Spinal cord (tissue), 10 donors: Measurements from ENCODE around the gene MGMT. TPM values are rescaled to one million over a fixed set of nuclear protein-coding genes. Genes with fewer than 3 reads are reported as not detected.

Source experiments
- DNase-seq, 6 donors: peaks; one replicate each; pipeline versions ENCODE4 v3.0.0 to v3.0.0-alpha.2; 2013 to 2015; ENCODE audit warnings: low spot score in 6 of 6, low read depth in 4 of 6
- H3K27ac ChIP-seq: one replicate; pipeline ENCODE4 v1.5.1; 2013; ENCODE audit warnings: low read depth, low read length, control low read depth
- H3K27me3 ChIP-seq: one replicate; pipeline ENCODE4 v1.6.1; 2013; ENCODE audit warnings: low read length; ENCODE audit not compliant: control insufficient read depth, insufficient read depth
- H3K36me3 ChIP-seq: one replicate; pipeline ENCODE4 v1.6.1; 2013; ENCODE audit warnings: low read length; ENCODE audit not compliant: control insufficient read depth, insufficient read depth
- H3K4me1 ChIP-seq: one replicate; pipeline ENCODE4 v1.6.1; 2013; ENCODE audit warnings: low read length; ENCODE audit not compliant: control insufficient read depth, insufficient read depth
- H3K4me3 ChIP-seq: one replicate; pipeline ENCODE4 v1.5.1; 2013; ENCODE audit warnings: low read depth, low read length, control low read depth
- H3K9me3 ChIP-seq: one replicate; pipeline ENCODE4 v1.6.1; 2013; ENCODE audit warnings: low read length; ENCODE audit not compliant: control insufficient read depth, insufficient read depth
- WGBS: methylation state at CpG from one replicate; pipeline ENCODE4 v1.1.5; 2013; ENCODE audit warnings: missing lambda C conversion rate; ENCODE audit not compliant: insufficient coverage; 5-methylcytosine and 5-hydroxymethylcytosine counted together
- polyA plus RNA-seq, 2 donors: library from polyadenylated mRNA; unstranded; fragments of 120-200 nt; gene quantifications; one replicate each; pipeline ENCODE4 v1.2.1, GENCODE V29; 2013; ENCODE audit not compliant: insufficient read length in 2 of 2
- total RNA-seq, 2 donors: library from RNA; depleted of rRNA in 1 of 2; stranded (reverse); fragments of 120-200 nt in 1 of 2; fragments of >200 nt in 1 of 2; gene quantifications; one replicate each; pipeline versions ENCODE4 v1.2.3 to v1.2.4, GENCODE V29; 2013 to 2014
- donor health status: healthy.

The MGMT gene
- total and polyA plus RNA-seq, 4 donors = 10.4 to 31.9 (median 13.7) TPM

DNA sequence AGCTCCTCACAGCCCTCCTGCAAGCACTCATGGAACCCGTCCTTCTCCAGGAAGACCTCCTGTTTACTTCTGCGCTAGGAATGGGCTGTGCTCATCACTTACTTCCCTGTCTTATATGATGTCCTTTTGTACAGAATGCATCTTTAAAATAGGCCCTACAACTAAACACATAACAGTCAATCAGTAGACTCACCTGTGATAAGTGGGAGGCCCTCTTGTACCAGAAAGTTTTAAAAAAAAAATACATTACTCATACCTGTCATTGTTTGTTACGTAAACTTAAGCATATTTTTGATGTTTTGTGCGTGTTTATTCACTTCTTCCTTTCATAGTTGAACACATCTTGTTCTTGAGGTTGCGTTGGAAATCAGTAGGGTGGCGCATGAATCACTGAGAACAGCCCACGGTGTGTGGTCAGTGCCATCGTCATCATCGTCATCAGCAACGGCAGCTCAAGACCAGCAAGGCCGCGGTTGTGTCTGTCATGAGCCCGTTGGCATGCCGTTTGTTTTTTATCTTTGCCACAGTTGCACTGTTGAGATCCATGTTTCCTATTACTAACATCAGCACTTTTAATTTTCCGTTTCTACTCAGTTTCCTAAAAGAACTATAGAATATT is 232.8 kb downstream of the MGMT start:
- no peak overlapping the region for H3K4me3 ChIP-seq
- H3K9me3 ChIP-seq = no peaks in the 10 kb centered on the region
- H3K4me1 ChIP-seq = peaks cover 7% of the 10 kb centered on the region
- no peak for DNase-seq
- H3K27me3 ChIP-seq = no peaks in the 10 kb centered on the region
- no peaks in the 10 kb centered on the region for H3K36me3 ChIP-seq
- WGBS = 98% methylated on average over 13 of the region's 15 CpGs
- H3K27ac ChIP-seq = no peak overlapping the region

DNA sequence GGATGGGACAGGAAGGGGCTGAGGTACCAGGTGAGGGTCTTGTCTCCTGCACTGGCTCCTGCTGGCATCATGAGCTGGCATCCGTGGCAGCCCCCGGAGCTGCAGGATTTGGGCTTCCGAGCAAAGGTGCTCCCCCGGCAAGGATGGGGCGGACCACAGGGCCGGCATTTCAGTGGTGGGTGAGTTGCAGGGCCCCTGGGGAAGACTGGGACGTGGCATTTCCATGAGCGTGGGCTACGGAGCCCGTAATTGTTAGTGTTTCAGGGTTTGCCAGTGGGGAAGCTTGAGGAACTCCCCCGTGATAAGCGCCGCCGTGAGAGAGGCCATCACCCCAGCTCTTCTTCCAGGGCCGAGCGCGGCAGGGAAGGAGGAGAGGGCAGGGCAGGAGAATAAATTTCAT is 235.6 kb downstream of the MGMT start:
- Histone ChIP-seq H3K9me3 (no peaks in the 10 kb centered on the region), H3K27ac (no peak overlapping the region), H3K4me3 (no peak overlapping the region), H3K36me3 (no peaks in the 10 kb centered on the region), H3K27me3 (no peaks in the 10 kb centered on the region), H3K4me1 (peaks cover 14% of the 10 kb centered on the region)
- DNase-seq = no peak
- WGBS = 78% methylated on average over 14 of the region's 17 CpGs

DNA sequence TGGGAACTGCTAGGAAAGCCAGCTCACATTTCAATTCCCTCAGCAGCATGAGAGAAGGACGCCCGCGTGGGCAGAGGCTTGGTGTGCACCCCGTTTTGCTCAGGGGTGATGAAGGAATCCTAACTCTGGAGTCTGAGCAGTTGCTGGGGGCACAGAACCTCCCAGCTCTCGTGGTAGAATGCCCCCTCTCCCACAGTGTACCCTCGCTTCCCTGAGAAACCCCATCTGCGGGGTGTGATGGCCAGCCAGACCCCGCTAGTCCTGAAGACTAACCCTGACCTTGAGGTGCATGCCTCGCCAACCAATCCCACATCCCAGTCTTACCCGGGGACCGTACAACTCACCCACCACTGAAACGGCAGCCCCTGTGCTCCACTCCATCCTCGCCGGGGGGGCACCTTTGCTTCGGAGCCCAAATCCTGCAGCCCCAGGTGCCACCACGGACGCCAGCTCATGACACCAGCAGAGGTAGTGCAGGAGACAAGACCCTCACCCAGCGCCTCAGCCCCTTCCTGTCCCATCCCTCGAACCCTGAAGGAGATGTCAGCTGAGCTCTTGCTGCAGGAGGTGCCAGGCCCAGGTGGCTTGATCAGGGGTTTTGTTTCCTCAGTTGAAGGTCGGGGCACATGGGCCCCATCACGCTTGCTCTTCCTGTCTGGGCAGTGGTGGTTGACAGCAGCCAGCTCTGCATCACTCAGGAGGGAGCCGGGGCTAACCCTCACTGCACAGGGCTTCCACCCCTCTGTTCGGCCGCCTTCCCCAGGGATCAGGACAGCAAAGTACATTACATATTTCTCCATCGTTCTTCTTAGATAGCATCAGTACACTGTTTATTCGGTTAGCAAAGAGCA is 236.5 kb downstream of the MGMT start:
- Histone ChIP-seq H3K36me3 (no peaks in the 10 kb centered on the region), H3K4me3 (no peak overlapping the region), H3K9me3 (no peaks in the 10 kb centered on the region), H3K4me1 (peaks cover 19% of the 10 kb centered on the region), H3K27ac (no peak overlapping the region), H3K27me3 (no peaks in the 10 kb centered on the region)
- DNase-seq = no peak
- 91% methylated on average over 21 of the region's 26 CpGs for WGBS

DNA sequence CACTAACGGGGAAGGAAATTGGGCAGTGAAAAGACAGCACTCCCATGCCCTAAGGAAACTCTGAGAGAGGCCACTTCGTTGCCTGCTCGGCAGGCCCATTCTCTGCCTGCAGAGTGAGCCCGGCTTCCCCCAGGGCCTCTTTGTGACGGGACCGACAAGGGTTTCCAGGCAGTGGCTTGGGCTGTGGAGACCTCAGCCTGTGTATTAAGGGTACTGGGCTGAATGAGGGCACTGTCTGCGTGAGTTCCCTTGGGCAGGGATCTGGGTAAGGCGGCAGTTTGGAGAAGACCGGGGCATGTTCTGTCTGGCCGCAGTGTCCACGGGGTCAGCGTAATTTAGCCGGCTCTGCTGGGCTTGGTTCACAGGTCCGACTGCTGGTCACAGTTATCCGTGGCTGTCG is 237.2 kb downstream of the MGMT start:
- no peak overlapping the region for H3K27ac ChIP-seq
- peaks cover 2% of the 10 kb centered on the region for H3K36me3 ChIP-seq
- peaks cover 19% of the 10 kb centered on the region for H3K4me1 ChIP-seq
- H3K4me3 ChIP-seq = no peak overlapping the region
- DNase-seq = no peak
- H3K9me3 ChIP-seq = no peaks in the 10 kb centered on the region
- 73% methylated on average over 16 of the region's 16 CpGs for WGBS
- H3K27me3 ChIP-seq = no peaks in the 10 kb centered on the region

DNA sequence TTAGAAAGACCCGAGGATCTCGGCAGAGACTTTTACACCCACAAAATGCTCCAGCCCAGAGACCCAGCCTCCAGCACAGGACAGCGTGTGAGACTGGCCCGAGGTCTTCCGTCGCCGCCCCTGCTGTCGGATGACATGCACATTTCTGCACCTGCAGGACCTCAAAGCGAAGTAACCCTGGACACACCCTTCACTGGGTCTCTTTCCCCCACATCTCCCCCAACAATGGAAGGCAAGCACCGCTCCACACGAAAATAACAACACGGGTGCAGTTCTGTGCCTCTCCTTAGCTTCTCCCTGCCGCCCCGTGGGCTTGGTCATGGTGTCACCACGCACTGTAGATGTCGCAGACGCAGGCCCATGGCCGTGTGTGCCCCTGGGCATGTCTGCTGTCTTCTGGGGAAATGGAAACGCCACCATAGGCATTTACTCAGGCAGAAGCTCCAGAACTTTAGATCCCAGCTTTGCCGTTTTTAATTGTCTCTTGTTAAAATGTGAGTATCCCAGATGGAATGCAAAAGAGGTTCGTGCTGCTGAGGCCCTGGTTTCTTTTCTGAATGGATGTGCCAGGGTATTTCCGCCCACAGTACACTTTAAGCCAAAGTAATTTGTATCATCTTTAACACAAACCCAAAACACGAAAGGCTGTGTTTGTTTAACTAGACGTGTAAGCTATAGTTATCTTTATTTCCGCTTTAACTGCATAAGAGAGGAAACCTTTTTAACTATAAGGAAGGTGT is 237.9 kb downstream of the MGMT start:
- no peak overlapping the region for H3K4me3 ChIP-seq
- no peak overlapping the region for H3K27ac ChIP-seq
- no peaks in the 10 kb centered on the region for H3K9me3 ChIP-seq
- H3K36me3 ChIP-seq = peaks cover 5% of the 10 kb centered on the region
- peak in 1 of 6 donors; percentile 14 for DNase-seq
- 91% methylated on average over 20 of the region's 25 CpGs for WGBS
- H3K27me3 ChIP-seq = no peaks in the 10 kb centered on the region
- peaks cover 19% of the 10 kb centered on the region for H3K4me1 ChIP-seq

DNA sequence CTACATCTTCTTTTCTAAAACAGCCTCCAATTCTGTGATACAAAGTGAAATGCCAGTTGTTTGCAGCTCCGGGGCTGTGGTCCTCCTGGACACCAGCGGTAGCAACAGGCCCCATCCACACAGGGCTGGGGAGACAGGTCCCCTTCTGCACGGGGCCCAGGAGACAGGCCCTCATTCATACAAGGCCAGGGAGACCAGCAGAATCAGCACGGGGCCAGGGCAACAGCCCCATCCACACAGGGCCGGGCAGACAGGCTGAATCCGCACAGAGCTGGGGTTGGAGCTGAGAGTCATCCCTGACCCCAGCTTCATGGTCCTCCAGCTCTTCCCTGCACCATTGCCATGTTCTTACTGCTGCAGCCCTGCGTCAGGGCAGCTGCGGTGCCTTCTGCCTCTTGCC is 238.6 kb downstream of the MGMT start:
- Histone ChIP-seq H3K4me3 (no peak overlapping the region), H3K36me3 (peaks cover 5% of the 10 kb centered on the region), H3K27me3 (no peaks in the 10 kb centered on the region), H3K27ac (no peak overlapping the region), H3K4me1 (peaks cover 19% of the 10 kb centered on the region), H3K9me3 (no peaks in the 10 kb centered on the region)
- WGBS = 87% methylated on average over 8 of the region's 8 CpGs
- no peak for DNase-seq

DNA sequence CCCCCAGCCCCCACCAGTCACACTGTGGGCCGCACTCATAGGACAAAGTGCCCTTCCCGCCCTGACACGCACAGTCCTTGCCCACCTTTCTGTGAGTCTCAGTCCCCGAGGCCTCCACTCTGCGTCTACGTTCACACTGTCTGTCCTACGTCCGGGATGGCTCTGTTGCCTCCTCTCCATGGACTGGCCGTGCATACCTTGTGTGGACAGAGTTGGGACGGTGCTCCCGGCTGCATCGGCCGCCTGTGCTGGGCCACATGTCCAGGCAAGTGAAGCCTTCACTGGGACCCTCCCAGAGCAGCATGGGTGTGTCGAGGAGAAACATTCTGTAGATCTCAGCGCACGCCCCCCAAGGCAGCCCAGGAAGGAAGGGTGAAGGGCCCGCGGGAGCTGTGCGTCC is 239.0 kb downstream of the MGMT start:
- Histone ChIP-seq H3K27me3 (no peaks in the 10 kb centered on the region), H3K4me3 (no peak overlapping the region), H3K4me1 (peaks cover 17% of the 10 kb centered on the region), H3K9me3 (no peaks in the 10 kb centered on the region), H3K27ac (no peak overlapping the region), H3K36me3 (peaks cover 5% of the 10 kb centered on the region)
- 97% methylated on average over 19 of the region's 19 CpGs for WGBS
- DNase-seq = no peak

DNA sequence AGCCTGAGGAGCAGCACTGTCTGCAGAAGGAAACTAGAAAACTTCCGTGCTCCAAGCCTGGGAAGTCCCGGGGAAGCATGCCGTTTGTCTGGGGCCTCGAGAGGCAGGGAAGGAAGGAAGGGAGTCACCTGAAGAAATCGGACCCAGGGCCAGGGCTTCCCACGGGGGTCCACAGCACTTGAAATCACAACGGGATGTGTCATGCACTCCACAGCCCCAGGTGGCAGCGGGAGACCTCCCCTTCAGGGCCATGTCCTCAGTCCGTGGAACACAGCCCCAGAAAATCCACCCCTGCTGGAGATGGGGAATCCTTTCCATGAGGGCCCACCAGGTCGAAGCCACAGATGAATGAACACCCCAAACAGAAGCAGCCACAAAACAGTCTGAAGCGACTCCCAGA is 239.5 kb downstream of the MGMT start:
- Histone ChIP-seq H3K27me3 (no peaks in the 10 kb centered on the region), H3K4me1 (peaks cover 16% of the 10 kb centered on the region), H3K36me3 (peaks cover 5% of the 10 kb centered on the region), H3K4me3 (no peak overlapping the region), H3K9me3 (no peaks in the 10 kb centered on the region), H3K27ac (no peak overlapping the region)
- WGBS = 94% methylated on average over 11 of the region's 11 CpGs
- no peak for DNase-seq

DNA sequence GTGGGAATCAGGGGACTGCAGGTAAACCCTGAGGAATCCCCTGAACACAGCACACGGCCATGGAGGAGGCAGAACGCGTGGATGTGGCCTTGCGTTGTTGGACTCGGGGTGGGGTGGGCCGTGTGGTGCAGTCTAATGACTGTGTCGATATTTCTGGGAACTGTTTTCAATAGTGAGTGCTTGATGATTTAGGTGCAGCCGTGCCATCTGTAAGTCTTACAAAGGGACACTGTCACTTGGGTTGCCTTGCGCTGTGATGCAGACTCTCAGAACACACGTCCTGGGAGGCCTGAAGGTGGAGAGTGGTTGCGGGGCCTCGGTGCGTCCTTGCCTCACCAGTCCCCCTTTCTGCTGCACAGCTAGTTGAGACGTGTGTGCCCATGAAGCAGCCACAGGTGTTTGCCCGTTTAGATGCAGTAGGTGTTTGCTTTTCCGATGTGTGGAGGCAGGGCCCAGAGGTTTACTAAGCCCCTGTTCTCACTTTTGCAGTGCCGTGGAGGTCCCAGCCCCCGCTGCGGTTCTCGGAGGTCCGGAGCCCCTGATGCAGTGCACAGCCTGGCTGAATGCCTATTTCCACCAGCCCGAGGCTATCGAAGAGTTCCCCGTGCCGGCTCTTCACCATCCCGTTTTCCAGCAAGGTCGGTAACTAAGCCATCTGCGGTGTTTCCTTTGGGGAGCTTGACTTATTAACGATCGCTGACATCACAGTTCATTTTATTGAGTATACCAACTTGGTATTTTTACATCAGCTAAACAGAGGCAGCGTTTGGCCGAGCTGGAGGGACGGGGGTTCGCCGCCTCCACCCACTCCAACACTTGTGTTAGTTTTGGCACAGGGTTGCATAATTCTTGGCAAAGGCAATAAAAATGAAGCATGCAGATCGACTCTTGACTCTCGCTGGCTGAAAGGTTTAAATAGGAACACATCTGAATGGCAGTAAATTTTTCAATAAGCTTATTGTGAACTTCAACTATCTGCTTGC is 240.7 kb downstream of the MGMT start:
- Histone ChIP-seq H3K27ac (no peak overlapping the region), H3K27me3 (no peaks in the 10 kb centered on the region), H3K36me3 (peaks cover 5% of the 10 kb centered on the region), H3K4me1 (peaks cover 16% of the 10 kb centered on the region), H3K9me3 (no peaks in the 10 kb centered on the region), H3K4me3 (no peak overlapping the region)
- 66% methylated on average over 28 of the region's 37 CpGs for WGBS
- DNase-seq = peak in 2 of 6 donors; percentile 38 to 64
